COR-L47 (cell line): ENCODE data around the gene CGNL1.

Source experiments
- DNase-seq: peaks from one replicate; lab custom pipeline; 2025; lab: John Stamatoyannopoulos, UW

The CGNL1 gene

GRCh38 chr15:57527382-57528091 lies 151.2 kb downstream of the CGNL1 start:
- peak; percentile 89 for DNase-seq

GRCh38 chr15:57528940-57529565 lies 152.7 kb downstream of the CGNL1 start:
- DNase-seq: no peak

GRCh38 chr15:57529748-57530147 lies 153.4 kb downstream of the CGNL1 start:
- no peak for DNase-seq

- DNase-seq: no peak
Observed at GRCh38 chr15:57532731-57533447, 156.6 kb downstream of the CGNL1 start.

GRCh38 chr15:57533448-57533799 lies 157.1 kb downstream of the CGNL1 start:
- DNase-seq: peak; percentile 16

GRCh38 chr15:57534281-57534680 lies 158.0 kb downstream of the CGNL1 start:
- no peak for DNase-seq

GRCh38 chr15:57537072-57537471 lies 160.8 kb downstream of the CGNL1 start:
- peak; percentile 79 for DNase-seq

- no peak for DNase-seq
Observed at GRCh38 chr15:57537488-57538264, 161.4 kb downstream of the CGNL1 start.

- DNase-seq: no peak
Observed at GRCh38 chr15:57538265-57538529, 161.9 kb downstream of the CGNL1 start.

GRCh38 chr15:57538821-57539220 lies 162.5 kb downstream of the CGNL1 start:
- DNase-seq: no peak

GRCh38 chr15:57540211-57540610 lies 163.9 kb downstream of the CGNL1 start:
- DNase-seq: no peak

- no peak for DNase-seq
Observed at GRCh38 chr15:57540736-57541135, 164.4 kb downstream of the CGNL1 start.

GRCh38 chr15:57541271-57541670 lies 165.0 kb downstream of the CGNL1 start:
- DNase-seq: no peak

- DNase-seq: peak; percentile 41
Observed at GRCh38 chr15:57541805-57542504, 165.7 kb downstream of the CGNL1 start.

- DNase-seq: no peak
Observed at GRCh38 chr15:57542505-57542817, 166.2 kb downstream of the CGNL1 start.

GRCh38 chr15:57544848-57545480 lies 168.7 kb downstream of the CGNL1 start:
- DNase-seq: no peak

GRCh38 chr15:57545995-57546394 lies 169.7 kb downstream of the CGNL1 start:
- DNase-seq: no peak

GRCh38 chr15:57547243-57547755 lies 171.0 kb downstream of the CGNL1 start:
- no peak for DNase-seq

GRCh38 chr15:57548351-57548750 lies 172.0 kb downstream of the CGNL1 start:
- DNase-seq: no peak

- DNase-seq: no peak
Observed at GRCh38 chr15:57548835-57549234, 172.5 kb downstream of the CGNL1 start.

GRCh38 chr15:57549935-57550334 lies 173.6 kb downstream of the CGNL1 start:
- no peak for DNase-seq

GRCh38 chr15:57550640-57551039 lies 174.3 kb downstream of the CGNL1 start:
- no peak for DNase-seq
